A549 treated with GW870086 at 1 μM for 4 hours (cell line): Measurements from ENCODE around the gene TADA2B. TPM values are rescaled to one million over a fixed set of nuclear protein-coding genes. Genes with fewer than 3 reads are reported as not detected.

ENCODE experiments used
- total RNA-seq: library from RNA; stranded (reverse); fragments of 200-300 nt; extraction: Qiagen RNA extraction; gene quantifications from 5 replicates; pipeline ENCODE4 v1.2.3, GENCODE V29; 2022; ENCODE audit warnings: low read depth

Gene TADA2B, protein sequence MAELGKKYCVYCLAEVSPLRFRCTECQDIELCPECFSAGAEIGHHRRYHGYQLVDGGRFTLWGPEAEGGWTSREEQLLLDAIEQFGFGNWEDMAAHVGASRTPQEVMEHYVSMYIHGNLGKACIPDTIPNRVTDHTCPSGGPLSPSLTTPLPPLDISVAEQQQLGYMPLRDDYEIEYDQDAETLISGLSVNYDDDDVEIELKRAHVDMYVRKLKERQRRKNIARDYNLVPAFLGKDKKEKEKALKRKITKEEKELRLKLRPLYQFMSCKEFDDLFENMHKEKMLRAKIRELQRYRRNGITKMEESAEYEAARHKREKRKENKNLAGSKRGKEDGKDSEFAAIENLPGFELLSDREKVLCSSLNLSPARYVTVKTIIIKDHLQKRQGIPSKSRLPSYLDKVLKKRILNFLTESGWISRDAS
- total RNA-seq, result 12.9 to 17.5 TPM (median 15.1 TPM) in 5 replicates

DNA sequence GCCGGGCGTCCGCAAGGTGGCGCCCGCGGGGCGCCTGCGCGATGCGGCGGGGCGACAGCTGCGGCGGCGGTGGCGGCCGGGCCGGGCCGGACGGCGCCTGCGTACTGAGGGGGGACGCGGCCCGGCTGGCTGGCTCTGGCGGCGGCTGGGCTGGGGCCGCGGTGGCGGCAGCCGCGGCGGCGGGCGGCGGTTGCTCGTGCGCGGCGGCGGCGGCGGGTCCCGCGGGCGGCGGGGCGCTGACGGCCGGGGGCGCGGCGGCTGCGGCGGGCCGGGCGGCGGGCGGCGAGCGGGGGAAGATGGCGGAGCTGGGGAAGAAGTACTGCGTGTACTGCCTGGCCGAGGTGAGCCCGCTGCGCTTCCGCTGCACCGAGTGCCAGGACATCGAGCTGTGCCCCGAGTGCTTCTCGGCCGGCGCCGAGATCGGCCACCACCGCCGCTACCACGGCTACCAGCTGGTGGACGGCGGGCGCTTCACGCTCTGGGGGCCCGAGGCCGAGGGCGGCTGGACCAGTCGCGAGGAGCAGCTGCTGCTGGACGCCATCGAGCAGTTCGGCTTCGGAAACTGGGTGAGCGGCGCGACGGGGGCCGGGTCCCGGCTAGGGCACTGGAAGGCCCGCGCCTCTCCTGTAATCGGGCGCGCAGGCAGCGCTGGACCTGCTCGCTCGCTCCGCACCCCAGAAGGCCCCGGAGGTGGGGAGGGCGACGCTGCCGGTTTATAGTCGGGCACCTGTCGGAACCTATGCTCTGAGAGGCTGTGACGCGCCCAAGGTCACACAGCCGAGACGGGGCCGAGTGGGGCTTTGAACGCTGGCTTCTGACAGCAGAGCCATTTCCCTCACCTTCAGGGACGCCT, at the start of gene TADA2B:
Gene TADA2B (plus strand): TSS at position 89 of the 853 bp plus-strand sequence. CDS start 208 bp downstream, at position 297.

DNA sequence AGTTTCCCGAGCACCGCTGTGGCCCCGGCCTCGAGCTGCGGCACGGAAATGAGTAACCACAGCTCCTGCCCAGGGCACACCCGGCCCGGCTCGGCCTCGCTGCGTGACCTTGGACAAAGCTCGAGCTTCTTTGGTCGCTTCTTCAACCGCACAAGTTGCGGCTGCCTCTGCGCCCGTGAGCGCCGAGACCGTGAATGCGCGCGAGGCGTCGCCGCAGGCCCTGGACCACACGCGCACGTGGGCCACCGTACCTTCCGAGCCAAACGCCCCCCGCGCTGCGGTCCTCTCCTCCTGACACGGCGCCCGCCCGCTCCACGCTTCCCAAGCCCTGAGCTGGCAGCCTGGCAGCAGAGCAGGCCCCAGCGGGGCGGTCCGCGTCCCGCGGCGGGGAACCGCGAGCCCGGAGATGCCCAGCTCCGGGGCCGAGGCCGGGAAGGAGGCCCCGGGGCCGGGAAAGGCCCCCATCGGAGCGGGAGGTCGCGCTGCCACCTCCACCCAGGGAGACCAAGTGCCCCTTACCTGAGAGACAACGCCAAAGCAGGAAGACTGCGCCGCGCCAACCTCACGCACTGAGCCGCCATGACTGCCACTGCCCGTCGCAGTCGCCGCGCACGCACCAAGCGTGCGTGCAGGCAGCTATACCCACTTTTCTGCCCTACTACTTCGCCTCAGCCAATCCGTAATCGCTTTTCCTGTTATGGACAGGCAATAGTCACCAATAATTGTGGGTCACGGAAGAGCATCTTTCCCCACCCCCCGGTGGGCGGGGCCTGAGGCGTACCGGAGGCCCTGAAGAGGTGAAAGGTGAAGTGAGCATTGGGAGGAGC, 24.5 kb downstream of the TADA2B start, which contains the start of gene GRPEL1:
Gene GRPEL1 (minus strand): TSS at position 613 of the 827 bp plus-strand sequence. CDS start 32 bp downstream, at position 581.

Other genes with a start within 250 kb of the TADA2B start
- 34.1 to 39.4 TPM (median 38.3 TPM) in 5 replicates for gene TBC1D14, start 133.5 kb upstream of the TADA2B start, total RNA-seq
- 60.5 to 76.5 TPM (median 65.3 TPM) in 5 replicates for gene GRPEL1, start 24.7 kb downstream of the TADA2B start, total RNA-seq
- gene SORCS2, start 149.2 kb downstream of the TADA2B start, total RNA-seq, result 2.5 to 5.0 TPM (median 4.7 TPM) in 5 replicates